Brain microvascular endothelial cell (primary cell): ENCODE results near the gene PSMD5.
A peak's percentile ranks its signal among the peaks of the same experiment; 100 is the strongest.

Experiments
- DNase-seq: peaks from one replicate; pipeline ENCODE4 v3.0.0-alpha.2; 2020
- H3K27ac ChIP-seq: fragments of 250-450 bp; sonication (Bioruptor Pico); 2 replicates; pipeline ENCODE4 v1.5.1; 2020; ENCODE audit warnings: mild to moderate bottlenecking, moderate library complexity
- H3K27me3 ChIP-seq: fragments of 250-450 bp; sonication (Bioruptor Pico); replicated peaks from 2 replicates; pipeline ENCODE4 v1.5.1; 2020; ENCODE audit warnings: mild to moderate bottlenecking
- H3K36me3 ChIP-seq: fragments of 250-450 bp; sonication (Bioruptor Pico); replicated peaks from 2 replicates; pipeline ENCODE4 v1.5.1; 2020; ENCODE audit warnings: mild to moderate bottlenecking
- H3K4me3 ChIP-seq: 2 replicates; pipeline ENCODE4 v1.5.1; 2011; ENCODE audit warnings: low read depth, mild to moderate bottlenecking, control low read depth, low read length, moderate library complexity
- CTCF ChIP-seq: IDR thresholded peaks from 2 replicates; pipeline ENCODE4 v1.5.1; 2011; ENCODE audit warnings: low read depth, mild to moderate bottlenecking, moderate library complexity, low read length, control low read depth, inconsistent platforms; ENCODE audit errors: missing control alignments
- in situ Hi-C: cut with HindIII; loops from 2 replicates; pipeline ENCODE4 v1.10.0; 2017; ENCODE audit warnings: low sequenced_read_pairs, low pct_ligation_motif_present

Gene PSMD5

GRCh38 chr9:120868339-120868675, 25.6 kb upstream of the PSMD5 start:
- H3K36me3 ChIP-seq: peaks cover 7% of the 10 kb centered on the region
- peak overlapping the region; percentile 55 for H3K27ac ChIP-seq
- in situ Hi-C loops: no loop called here
- H3K27me3 ChIP-seq: no peaks in the 10 kb centered on the region
- DNase-seq: no peak
- TF ChIP-seq CTCF: peak; percentile 9
- H3K4me3 ChIP-seq: peak overlapping the region; percentile 48

GRCh38 chr9:120867676-120868338, 25.1 kb upstream of the PSMD5 start:
- Histone ChIP-seq H3K4me3 (no peak overlapping the region), H3K36me3 (peaks cover 7% of the 10 kb centered on the region), H3K27ac (peak overlapping the region; percentile 55), H3K27me3 (no peaks in the 10 kb centered on the region)
- no peak for TF ChIP-seq CTCF
- no peak for DNase-seq
- in situ Hi-C loops: no loop called here

- in situ Hi-C loops: no loop called here
- Histone ChIP-seq H3K4me3 (no peak overlapping the region), H3K36me3 (peaks cover 4% of the 10 kb centered on the region), H3K27ac (no peak overlapping the region), H3K27me3 (no peaks in the 10 kb centered on the region)
- DNase-seq: no peak
- TF ChIP-seq CTCF: no peak
These were observed 23.9 kb upstream of the PSMD5 start for GRCh38 chr9:120866651-120867050.

GRCh38 chr9:120865809-120866208, 23.1 kb upstream of the PSMD5 start:
- in situ Hi-C loops: no loop called here
- H3K36me3 ChIP-seq: peaks cover 12% of the 10 kb centered on the region
- no peak for DNase-seq
- no peak overlapping the region for H3K27ac ChIP-seq
- TF ChIP-seq CTCF: no peak
- H3K4me3 ChIP-seq: no peak overlapping the region
- no peaks in the 10 kb centered on the region for H3K27me3 ChIP-seq

- H3K36me3 ChIP-seq: peaks cover 19% of the 10 kb centered on the region
- TF ChIP-seq CTCF: no peak
- in situ Hi-C loops: no loop called here
- no peak overlapping the region for H3K27ac ChIP-seq
- no peak overlapping the region for H3K4me3 ChIP-seq
- no peaks in the 10 kb centered on the region for H3K27me3 ChIP-seq
- DNase-seq: no peak
These were observed 22.5 kb upstream of the PSMD5 start for GRCh38 chr9:120865176-120865575.

GRCh38 chr9:120864719-120865118, 22.0 kb upstream of the PSMD5 start:
- no peak for DNase-seq
- peaks cover 20% of the 10 kb centered on the region for H3K36me3 ChIP-seq
- H3K4me3 ChIP-seq: no peak overlapping the region
- in situ Hi-C loops: no loop called here
- TF ChIP-seq CTCF: no peak
- no peak overlapping the region for H3K27ac ChIP-seq
- no peaks in the 10 kb centered on the region for H3K27me3 ChIP-seq
